H1 (cell line): ENCODE results near the gene CCT4. TPM values are rescaled to one million over a fixed set of nuclear protein-coding genes. Genes with fewer than 3 reads are reported as not detected.

ENCODE experiments used
- CTCF ChIA-PET: fragments of 300-600 bp; sonication (Branson Sonifier 250); formaldehyde crosslinking; loops from one replicate; lab custom pipeline; 2021; ENCODE audit not compliant: partially characterized antibody; lab: Charles Lee
- POLR2A ChIA-PET: fragments of 300-600 bp; sonication (Branson Sonifier 250); formaldehyde crosslinking; loops from one replicate; lab custom pipeline; 2021; ENCODE audit warnings: inconsistent platforms; ENCODE audit not compliant: partially characterized antibody; lab: Charles Lee
- DNase-seq, 2 experiments: peaks; one replicate each; pipeline versions ENCODE4 v3.0.0 to v3.0.0-alpha.2; 2010 to 2022; ENCODE audit warnings: low spot score in 2 of 2, low read depth in 1 of 2, mixed read lengths in 1 of 2
- FAIRE-seq: peaks from 2 replicates; lab custom pipeline; 2011; peaks lifted over from hg19 to GRCh38; lab: Jason Lieb, UNC
- H2AFZ ChIP-seq: 2 replicates; pipeline ENCODE4 v1.8.1; 2012; ENCODE audit warnings: low read length, inconsistent platforms
- H2AK5ac ChIP-seq: 2 replicates; pipeline ENCODE4 v1.6.1; 2013; ENCODE audit warnings: low read depth, low read length
- H2BK120ac ChIP-seq: replicated peaks from 2 replicates; pipeline ENCODE3; 2013; ENCODE audit warnings: low read depth, low read length, inconsistent platforms
- H2BK12ac ChIP-seq: 2 replicates; pipeline ENCODE4 v1.6.1; 2013; ENCODE audit warnings: low read depth, low read length
- H2BK15ac ChIP-seq: 2 replicates; pipeline ENCODE4 v1.6.1; 2013; ENCODE audit warnings: low read length
- H2BK20ac ChIP-seq: 2 replicates; pipeline ENCODE4 v1.6.1; 2013; ENCODE audit warnings: low read length
- H2BK5ac ChIP-seq: 2 replicates; pipeline ENCODE4 v1.6.1; 2013; ENCODE audit warnings: low read depth, low read length
- H3K14ac ChIP-seq: 2 replicates; pipeline ENCODE4 v1.6.1; 2013; ENCODE audit warnings: inconsistent platforms; ENCODE audit not compliant: insufficient read length
- H3K18ac ChIP-seq: 2 replicates; pipeline ENCODE4 v1.6.1; 2013; ENCODE audit warnings: low read length; ENCODE audit errors: extremely low read depth
- H3K23ac ChIP-seq: 2 replicates; pipeline ENCODE4 v1.6.1; 2013; ENCODE audit warnings: inconsistent platforms; ENCODE audit not compliant: insufficient read length
- H3K23me2 ChIP-seq: 2 replicates; pipeline ENCODE4 v1.6.1; 2013; ENCODE audit warnings: low read depth, low read length
- H3K27ac ChIP-seq: 2 replicates; pipeline ENCODE4 v1.6.1; 2011; ENCODE audit warnings: low read depth, low read length, inconsistent platforms
- H3K27me3 ChIP-seq, 4 experiments: replicated peaks in 1 of 4; 1 replicate in 1 of 4; 2 replicates in 3 of 4; pipeline versions ENCODE4 v1.6.1 to v1.8.1; 2011 to 2013; ENCODE audit warnings: low read length in 3 of 4, mild to moderate bottlenecking in 3 of 4, inconsistent platforms in 2 of 4, mixed read lengths in 2 of 4, moderate library complexity in 1 of 4; ENCODE audit not compliant: control insufficient read depth in 3 of 4, insufficient read depth in 3 of 4; ENCODE audit errors: extremely low read depth in 1 of 4
- H3K36me3 ChIP-seq, 4 experiments: 2 replicates each; pipeline versions ENCODE4 v1.6.1 to v1.8.1; 2011 to 2013; ENCODE audit warnings: mild to moderate bottlenecking in 4 of 4, low read length in 3 of 4, moderate library complexity in 2 of 4, control low read depth in 1 of 4, inconsistent platforms in 1 of 4; ENCODE audit not compliant: insufficient read depth in 4 of 4, control insufficient read depth in 2 of 4
- H3K4ac ChIP-seq: replicated peaks from 2 replicates; pipeline ENCODE3; 2013; ENCODE audit warnings: low read length, low read depth, mixed read lengths, inconsistent platforms; ENCODE audit not compliant: insufficient read length
- H3K4me1 ChIP-seq, 4 experiments: replicated peaks in 1 of 4; 1 replicate in 1 of 4; 2 replicates in 3 of 4; pipeline versions ENCODE4 v1.6.1 to v1.8.1; 2011 to 2013; ENCODE audit warnings: low read length in 3 of 4, inconsistent platforms in 2 of 4, mixed read lengths in 1 of 4; ENCODE audit not compliant: insufficient read depth in 4 of 4, control insufficient read depth in 3 of 4
- H3K4me2 ChIP-seq, 2 experiments: 2 replicates each; pipeline versions ENCODE4 v1.6.1 to v1.8.1; 2011 to 2013; ENCODE audit warnings: low read depth in 2 of 2, low read length in 2 of 2, control low read depth in 1 of 2, inconsistent platforms in 1 of 2, mild to moderate bottlenecking in 1 of 2; ENCODE audit not compliant: insufficient read depth in 1 of 2
- H3K4me3 ChIP-seq, 4 experiments: fragments of 200-600, 300-600 bp in 1 of 4; sonication (generic), shearing (Covaris generic), sonication (Bioruptor Twin) in 1 of 4; 2 replicates each; pipeline versions ENCODE4 v1.5.1 to v1.8.1; 2011 to 2016; ENCODE audit warnings: low read length in 4 of 4, low read depth in 3 of 4, control low read depth in 2 of 4, inconsistent platforms in 2 of 4, mild to moderate bottlenecking in 2 of 4, mixed read lengths in 1 of 4, moderate library complexity in 1 of 4; ENCODE audit not compliant: insufficient read depth in 2 of 4; ENCODE audit errors: extremely low read depth in 1 of 4
- H3K56ac ChIP-seq: replicated peaks from 2 replicates; pipeline ENCODE3; 2013; ENCODE audit warnings: low read depth, mild to moderate bottlenecking, mixed read lengths, low read length, inconsistent platforms; ENCODE audit not compliant: insufficient read length
- H3K79me1 ChIP-seq: 2 replicates; pipeline ENCODE4 v1.6.1; 2013; ENCODE audit warnings: low read depth, low read length, control low read depth
- H3K79me2 ChIP-seq, 2 experiments: 2 replicates each; pipeline versions ENCODE4 v1.6.1 to v1.8.1; 2012 to 2013; ENCODE audit warnings: low read length in 2 of 2, mild to moderate bottlenecking in 2 of 2, inconsistent platforms in 1 of 2; ENCODE audit not compliant: insufficient read depth in 2 of 2, control insufficient read depth in 1 of 2
- H3K9ac ChIP-seq, 4 experiments: replicated peaks in 1 of 4; 1 replicate in 1 of 4; 2 replicates in 3 of 4; pipeline versions ENCODE4 v1.6.1 to v1.8.1; 2011 to 2013; ENCODE audit warnings: low read depth in 3 of 4, low read length in 3 of 4, control low read depth in 2 of 4, mild to moderate bottlenecking in 2 of 4, moderate library complexity in 2 of 4, inconsistent platforms in 1 of 4; ENCODE audit errors: extremely low read depth in 1 of 4
- H3K9me3 ChIP-seq, 2 experiments: 2 replicates each; pipeline versions ENCODE4 v1.6.1 to v1.8.1; 2012 to 2013; ENCODE audit warnings: mild to moderate bottlenecking in 2 of 2, moderate library complexity in 2 of 2, control low read depth in 1 of 2, inconsistent platforms in 1 of 2, low read depth in 1 of 2, low read length in 1 of 2, mixed read lengths in 1 of 2; ENCODE audit not compliant: insufficient read depth in 2 of 2
- H4K20me1 ChIP-seq, 2 experiments: replicated peaks in 1 of 2; 2 replicates each; pipeline versions ENCODE3 to v1.8.1; 2011 to 2013; ENCODE audit warnings: inconsistent platforms in 2 of 2, low read length in 2 of 2, mild to moderate bottlenecking in 1 of 2; ENCODE audit not compliant: insufficient read depth in 2 of 2, control insufficient read depth in 1 of 2
- H4K5ac ChIP-seq: 2 replicates; pipeline ENCODE4 v1.6.1; 2013; ENCODE audit warnings: low read length, low read depth, mixed read lengths, inconsistent platforms; ENCODE audit not compliant: insufficient read length
- H4K8ac ChIP-seq: 2 replicates; pipeline ENCODE4 v1.8.0; 2013; ENCODE audit warnings: mild to moderate bottlenecking, moderate library complexity, low read length, inconsistent platforms; ENCODE audit not compliant: insufficient read depth; ENCODE audit errors: extremely low read depth
- H4K91ac ChIP-seq: replicated peaks from 2 replicates; pipeline ENCODE3; 2013; ENCODE audit warnings: low read length, mixed read lengths, inconsistent platforms; ENCODE audit not compliant: insufficient read length
- SP4 ChIP-seq: IDR thresholded peaks from 2 replicates; pipeline ENCODE4 v1.6.1; 2012; ENCODE audit warnings: low read length, inconsistent platforms
- WGBS, 2 experiments: shearing (Covaris generic) in 1 of 2; methylation state at CpG; one replicate each; pipeline versions ENCODE4 v1.1.6 to v1.1.7; 2013 to 2015; ENCODE audit warnings: low lambda C conversion rate in 2 of 2, mixed read lengths in 2 of 2, inconsistent platforms in 1 of 2, low coverage in 1 of 2, missing lambda C conversion rate in 1 of 2; ENCODE audit not compliant: insufficient replicate concordance in 2 of 2, insufficient coverage in 1 of 2, insufficient read length in 1 of 2; ENCODE audit errors: extremely low coverage in 1 of 2, missing lambda C conversion rate in 1 of 2; 5-methylcytosine and 5-hydroxymethylcytosine counted together
- polyA plus RNA-seq, 7 experiments: library from polyadenylated mRNA; depleted of rRNA in 3 of 7; stranded (reverse) in 5 of 7; unstranded in 2 of 7; fragments of >200 nt in 5 of 7; fragments of 200-250 nt in 2 of 7; gene quantifications; 1 replicate in 5 of 7; 2 replicates in 1 of 7; 4 replicates in 1 of 7; pipeline versions ENCODE4 v1.2.1 to v1.2.3, GENCODE V29; 2011 to 2013; ENCODE audit warnings: missing spikeins in 2 of 7, mixed read lengths in 2 of 7
- total RNA-seq: library from RNA; stranded (reverse); fragmentation: NEBNext Ultra II Directional; extraction: Animal tissue kit (Norgen Biotek cat#: 25700); gene quantifications from 2 replicates; pipeline ENCODE4 v1.2.1, GENCODE V29; 2021
- TF ChIP-seq, protein P1 (sequence below): IDR thresholded peaks from 2 replicates; pipeline ENCODE4 v1.6.1; 2012; ENCODE audit warnings: inconsistent platforms

Gene CCT4
- total and polyA plus RNA-seq, 2 of the 8 experiments (the other 6 are each of a cell fraction or from before 2014, with no cell fraction given): 129 to 359 TPM

DNA sequence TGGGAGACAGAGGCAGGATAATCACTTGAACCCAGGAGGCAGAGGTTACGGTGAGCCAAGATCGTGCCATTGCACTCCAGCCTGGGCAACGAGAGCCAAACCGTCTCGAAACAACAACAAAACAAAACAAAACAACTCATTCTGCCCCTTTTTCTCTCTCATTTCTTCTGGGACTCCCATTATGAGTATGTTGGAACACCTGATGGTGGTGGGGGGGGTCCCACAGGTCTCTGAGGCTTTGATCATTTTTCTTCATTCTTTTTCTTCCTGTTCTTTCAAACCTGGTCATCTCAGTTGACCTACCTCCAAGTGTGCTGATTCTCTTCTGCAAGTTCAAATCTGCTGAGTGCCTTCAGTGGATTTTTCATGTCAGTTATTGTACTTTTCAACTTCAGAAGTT lies 26.4 kb downstream of the CCT4 start:
- Histone ChIP-seq H3K79me2 (no peaks in the 10 kb centered on the region), H2BK20ac (no peak overlapping the region), H3K23me2 (no peaks in the 10 kb centered on the region), H3K79me1 (no peaks in the 10 kb centered on the region), H2BK15ac (no peak overlapping the region), H4K20me1 (peaks cover 0 to 2% of the 10 kb centered on the region in 2 experiments), H2BK120ac (no peak overlapping the region), H3K4me1 (no peaks in the 10 kb centered on the region), H3K36me3 (peaks cover 0 to 18% (median 3%) of the 10 kb centered on the region in 4 experiments; a peak in 4 of 8 replicates), H3K4me3 (no peak overlapping the region), H2AK5ac (no peak overlapping the region), H2AFZ (no peak overlapping the region), H3K56ac (no peak overlapping the region), H3K18ac (no peak overlapping the region), H3K27ac (no peak overlapping the region), H4K91ac (no peak overlapping the region), H3K27me3 (no peaks in the 10 kb centered on the region), H3K4me2 (no peak overlapping the region), H2BK12ac (no peak overlapping the region), H3K14ac (no peak overlapping the region), H4K5ac (no peak overlapping the region), H3K9me3 (no peaks in the 10 kb centered on the region), H3K23ac (no peak overlapping the region), H2BK5ac (no peak overlapping the region), H3K4ac (no peak overlapping the region), H3K9ac (no peak overlapping the region), H4K8ac (no peak overlapping the region)
- no peak for TF ChIP-seq SP4
- TF ChIP-seq, protein P1, sequence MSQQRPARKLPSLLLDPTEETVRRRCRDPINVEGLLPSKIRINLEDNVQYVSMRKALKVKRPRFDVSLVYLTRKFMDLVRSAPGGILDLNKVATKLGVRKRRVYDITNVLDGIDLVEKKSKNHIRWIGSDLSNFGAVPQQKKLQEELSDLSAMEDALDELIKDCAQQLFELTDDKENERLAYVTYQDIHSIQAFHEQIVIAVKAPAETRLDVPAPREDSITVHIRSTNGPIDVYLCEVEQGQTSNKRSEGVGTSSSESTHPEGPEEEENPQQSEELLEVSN: no peak
- POLR2A ChIA-PET: interaction anchor here (1.5 kb wide), 1 partner anchor 9 kb away, joined by 5 read pairs; no protein-coding TSS in a partner anchor
- CTCF ChIA-PET: interaction anchor here (0.6 kb wide), 1 partner anchor 39 kb away, joined by 3 read pairs; no protein-coding TSS in a partner anchor
- DNase-seq: no peak
- no peak for FAIRE-seq
- 95% methylated on average over 5 of the region's 5 CpGs; no CpG with 5 or more reads in 1 of the 2 experiments for WGBS, 2 experiments
